ENCODE data around the gene IRF2. TPM values are rescaled to one million over a fixed set of nuclear protein-coding genes. Genes with fewer than 3 reads are reported as not detected.
"Not testable (repeated sequence)": the region's sequence is repeated elsewhere in the genome, so short reads cannot be mapped to it uniquely, and the experiment has no call there.

IRF2 gene
- total and polyA plus RNA-seq, 2 of the 8 experiments (the other 6 are each of a cell fraction or from before 2014, with no cell fraction given): 13.8 to 17.0 TPM

DNA sequence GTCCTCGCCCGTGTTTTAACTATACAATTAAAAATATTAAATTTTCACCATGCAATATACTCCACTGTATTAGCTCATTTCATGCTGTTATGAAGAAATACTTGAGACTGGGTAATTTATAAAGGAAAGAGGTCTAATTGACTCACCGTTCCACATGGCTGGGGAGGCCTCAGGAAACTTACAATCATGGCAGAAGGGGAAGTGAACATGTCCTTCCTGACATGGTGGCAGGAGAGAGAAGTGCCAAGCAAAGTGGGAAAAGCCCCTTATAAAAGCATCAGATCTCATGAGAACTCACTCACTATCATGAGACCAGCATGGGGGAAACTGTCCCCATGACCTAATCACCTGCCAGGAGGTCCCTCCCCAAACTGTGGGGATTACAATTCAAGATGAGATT is 98.7 kb downstream of the IRF2 start:
- H3K4me1 ChIP-seq (replicated peaks in 1 of 4; ENCODE audit: control insufficient read depth in 3 of 4, insufficient read depth in 4 of 4, low read length in 3 of 4); H4K8ac ChIP-seq (ENCODE audit: extremely low read depth, insufficient read depth, low read length); H3K23ac ChIP-seq (ENCODE audit: insufficient read length); H4K5ac ChIP-seq (ENCODE audit: insufficient read length, low read depth, low read length); H4K20me1 ChIP-seq (replicated peaks in 1 of 2; ENCODE audit: control insufficient read depth in 1 of 2, insufficient read depth in 2 of 2, low read length in 2 of 2); H3K27me3 ChIP-seq (replicated peaks in 1 of 4; ENCODE audit: control insufficient read depth in 3 of 4, extremely low read depth in 1 of 4, insufficient read depth in 3 of 4, low read length in 3 of 4); H3K9me3 ChIP-seq (ENCODE audit: insufficient read depth in 2 of 2, low read depth in 1 of 2, low read length in 1 of 2); H3K23me2 ChIP-seq (ENCODE audit: low read depth, low read length); H3K14ac ChIP-seq (ENCODE audit: insufficient read length); POLR2A ChIA-PET (ENCODE audit: partially characterized antibody); H2AK5ac ChIP-seq (ENCODE audit: low read depth, low read length); H3K4ac ChIP-seq (replicated peaks; ENCODE audit: insufficient read length, low read depth, low read length); H2BK15ac ChIP-seq (ENCODE audit: low read length); FAIRE-seq; H3K18ac ChIP-seq (ENCODE audit: extremely low read depth, low read length); H3K79me2 ChIP-seq (ENCODE audit: control insufficient read depth in 1 of 2, insufficient read depth in 2 of 2, low read length in 2 of 2); H3K56ac ChIP-seq (replicated peaks; ENCODE audit: insufficient read length, low read depth, low read length); H2BK12ac ChIP-seq (ENCODE audit: low read depth, low read length); H2BK20ac ChIP-seq (ENCODE audit: low read length); H2BK5ac ChIP-seq (ENCODE audit: low read depth, low read length); H4K91ac ChIP-seq (replicated peaks; ENCODE audit: insufficient read length, low read length); H3K4me3 ChIP-seq (ENCODE audit: extremely low read depth in 1 of 4, insufficient read depth in 2 of 4, low read depth in 3 of 4, low read length in 4 of 4); H2AFZ ChIP-seq (ENCODE audit: low read length); DNase-seq (ENCODE audit: low read depth in 1 of 2, low spot score in 2 of 2); H3K79me1 ChIP-seq (ENCODE audit: low read depth, low read length); H3K4me2 ChIP-seq (ENCODE audit: insufficient read depth in 1 of 2, low read depth in 2 of 2, low read length in 2 of 2); H3K9ac ChIP-seq (replicated peaks in 1 of 4; ENCODE audit: extremely low read depth in 1 of 4, low read depth in 3 of 4, low read length in 3 of 4); H3K36me3 ChIP-seq (ENCODE audit: control insufficient read depth in 2 of 4, insufficient read depth in 4 of 4, low read length in 3 of 4); H3K27ac ChIP-seq (ENCODE audit: low read depth, low read length); H2BK120ac ChIP-seq (replicated peaks; ENCODE audit: low read depth, low read length): not testable (repeated sequence)
- 93% methylated on average over 3 of the region's 3 CpGs; no CpG with 5 or more reads in 1 of the 2 experiments for WGBS, 2 experiments (ENCODE audit: extremely low coverage in 1 of 2, insufficient coverage in 1 of 2, insufficient read length in 1 of 2, insufficient replicate concordance in 2 of 2, low coverage in 1 of 2, low lambda C conversion rate in 2 of 2, missing lambda C conversion rate in 1 of 2)
- CTCF ChIA-PET (ENCODE audit: partially characterized antibody): interaction anchor here (0.8 kb wide), 1 partner anchor 9 kb away, joined by 5 read pairs; no protein-coding TSS in a partner anchor
